WTC11 (cell line): ENCODE data around the gene SLC25A2. TPM values are rescaled to one million over a fixed set of nuclear protein-coding genes. Genes with fewer than 3 reads are reported as not detected.

Experiments
- ATAC-seq: fragments of 200-7000 bp; cut with Tn5 transposase; 2 replicates; pipeline ENCODE4 v1.10.0; 2021; ENCODE audit warnings: mild to moderate bottlenecking, moderate library complexity
- CTCF ChIA-PET: fragments of 300-600 bp; sonication (Branson Sonifier 250); formaldehyde crosslinking; loops from one replicate; lab custom pipeline; 2021; ENCODE audit warnings: antibody characterized with exemption; lab: Charles Lee
- POLR2A ChIA-PET: fragments of 350-600 bp; sonication (Branson Sonifier 250); formaldehyde crosslinking; loops from one replicate; lab custom pipeline; 2021; ENCODE audit warnings: antibody characterized with exemption; lab: Charles Lee
- DNase-seq: peaks from one replicate; pipeline ENCODE4 v3.0.0; 2021; ENCODE audit warnings: low spot score
- H3K27ac Mint-ChIP-seq: 2 replicates; pipeline ENCODE4 v1.8.0; 2021; ENCODE audit warnings: mixed read lengths
- H3K27me3 Mint-ChIP-seq: 2 replicates; pipeline ENCODE4 v1.8.0; 2021; ENCODE audit warnings: low read depth, mild to moderate bottlenecking, moderate library complexity, mixed read lengths
- H3K36me3 Mint-ChIP-seq: 2 replicates; pipeline ENCODE4 v1.8.0; 2021; ENCODE audit warnings: mixed read lengths
- H3K4me1 Mint-ChIP-seq: 2 replicates; pipeline ENCODE4 v1.8.0; 2022; ENCODE audit warnings: mixed read lengths
- H3K4me3 Mint-ChIP-seq: 2 replicates; pipeline ENCODE4 v1.8.0; 2021; ENCODE audit warnings: mild to moderate bottlenecking, moderate library complexity, mixed read lengths
- H3K9me3 Mint-ChIP-seq: 2 replicates; pipeline ENCODE4 v1.8.0; 2021; ENCODE audit warnings: mixed read lengths
- CREM ChIP-seq: sonication (generic); formaldehyde crosslinking; IDR thresholded peaks from 2 replicates; pipeline ENCODE4 v1.8.1; 2022; ENCODE audit warnings: mild to moderate bottlenecking, missing genetic modification reagents, moderate library complexity
- CTCF ChIP-seq: fragments of 200-600 bp; IDR thresholded peaks from 2 replicates; pipeline ENCODE4 v1.8.0; 2022; ENCODE audit warnings: antibody characterized with exemption
- E2F5 ChIP-seq: sonication (generic); formaldehyde crosslinking; IDR thresholded peaks from 2 replicates; pipeline ENCODE4 v1.8.1; 2022; ENCODE audit warnings: mild to moderate bottlenecking, moderate library complexity, missing genetic modification reagents
- ELF4 ChIP-seq: sonication (generic); formaldehyde crosslinking; IDR thresholded peaks from 2 replicates; pipeline ENCODE4 v1.8.1; 2022; ENCODE audit warnings: low read depth, mild to moderate bottlenecking, moderate library complexity, missing genetic modification reagents
- KAT7 ChIP-seq: sonication (generic); formaldehyde crosslinking; IDR thresholded peaks from 2 replicates; pipeline ENCODE4 v1.8.1; 2023; ENCODE audit warnings: missing genetic modification reagents, mild to moderate bottlenecking, borderline replicate concordance
- MAX ChIP-seq: sonication (generic); formaldehyde crosslinking; IDR thresholded peaks from 2 replicates; pipeline ENCODE4 v1.8.0; 2022; ENCODE audit warnings: mild to moderate bottlenecking, missing genetic modification reagents
- NFE2L1 ChIP-seq: sonication (generic); formaldehyde crosslinking; IDR thresholded peaks from 2 replicates; pipeline ENCODE4 v1.8.1; 2023; ENCODE audit warnings: missing genetic modification reagents
- NR2C2 ChIP-seq: sonication (generic); formaldehyde crosslinking; IDR thresholded peaks from 2 replicates; pipeline ENCODE4 v1.8.0; 2022; ENCODE audit warnings: mild to moderate bottlenecking, missing genetic modification reagents
- RELA ChIP-seq: sonication (generic); formaldehyde crosslinking; IDR thresholded peaks from 2 replicates; pipeline ENCODE4 v1.8.1; 2022; ENCODE audit warnings: missing genetic modification reagents, mild to moderate bottlenecking, borderline replicate concordance
- SMAD3 ChIP-seq: sonication (generic); formaldehyde crosslinking; IDR thresholded peaks from 2 replicates; pipeline ENCODE4 v1.8.0; 2022; ENCODE audit warnings: missing genetic modification reagents, mild to moderate bottlenecking, borderline replicate concordance
- USF1 ChIP-seq: sonication (generic); formaldehyde crosslinking; IDR thresholded peaks from 2 replicates; pipeline ENCODE4 v1.8.0; 2022; ENCODE audit warnings: mild to moderate bottlenecking, missing genetic modification reagents
- ZBTB21 ChIP-seq: sonication (generic); formaldehyde crosslinking; IDR thresholded peaks from 2 replicates; pipeline ENCODE4 v1.8.1; 2023; ENCODE audit warnings: mild to moderate bottlenecking, missing genetic modification reagents, borderline replicate concordance
- ZBTB43 ChIP-seq: sonication (generic); formaldehyde crosslinking; IDR thresholded peaks from 2 replicates; pipeline ENCODE4 v1.8.1; 2023; ENCODE audit warnings: mild to moderate bottlenecking, missing genetic modification reagents
- ZNF232 ChIP-seq: sonication (generic); formaldehyde crosslinking; IDR thresholded peaks from 2 replicates; pipeline ENCODE4 v1.8.0; 2022; ENCODE audit warnings: mild to moderate bottlenecking, missing genetic modification reagents
- ZNF281 ChIP-seq: sonication (generic); formaldehyde crosslinking; IDR thresholded peaks from 2 replicates; pipeline ENCODE4 v1.8.0; 2023; ENCODE audit warnings: mild to moderate bottlenecking, missing genetic modification reagents
- total RNA-seq: library from RNA; stranded (reverse); gene quantifications from 3 replicates; pipeline ENCODE4 v1.2.3, GENCODE V29; 2021

The SLC25A2 gene
- total RNA-seq, 1 experiment from 2014 or later, result 0.24 TPM

GRCh38 chr5:141326088-141326854 is 22.4 kb upstream of the SLC25A2 start:
- Mint-ChIP-seq H3K4me3 (peak overlapping the region; percentile 90), H3K27ac (peak overlapping the region; percentile 98), H3K9me3 (peaks cover 42% of the 10 kb centered on the region), H3K4me1 (peaks cover 7% of the 10 kb centered on the region), H3K27me3 (peaks cover 12% of the 10 kb centered on the region), H3K36me3 (peaks cover 10% of the 10 kb centered on the region)
- DNase-seq (peak; percentile 76), ATAC-seq (peak; percentile 91)
- TF ChIP-seq CTCF (peak; percentile 43; the same call in 1 of the 2 replicates), MAX (CRISPR knock-in tag) (peak; percentile 46; the same call in 1 of the 2 replicates), KAT7 (CRISPR knock-in tag) (no peak)
- ChIA-PET POLR2A (interaction anchor here (0.6 to 0.7 kb wide), 2 partner anchors 72 to 181 kb away, joined by 3 to 6 read pairs; no protein-coding TSS in a partner anchor), CTCF (interaction anchor here (0.6 to 1.7 kb wide), 9 partner anchors 13 to 244 kb away, joined by 3 to 10 read pairs (median 3); partner anchors contain the start of genes PCDHB14, PCDHB15, PCDHB16 and PCDHGA2)

- Mint-ChIP-seq H3K9me3 (peaks cover 42% of the 10 kb centered on the region), H3K36me3 (peaks cover 34% of the 10 kb centered on the region)
- no peak for DNase-seq
- CTCF ChIA-PET, result no interaction called here
- no peak for TF ChIP-seq USF1 (CRISPR knock-in tag)
- TF ChIP-seq, all 79 proteins: peak for 0
- H3K27me3 Mint-ChIP-seq, result peaks cover 28% of the 10 kb centered on the region
- no peak for ATAC-seq
- H3K27ac Mint-ChIP-seq, result no peak overlapping the region
- POLR2A ChIA-PET, result no interaction called here
- peak overlapping the region; percentile 99 for H3K4me3 Mint-ChIP-seq
- peaks cover 31% of the 10 kb centered on the region for H3K4me1 Mint-ChIP-seq
These were observed 18.4 kb upstream of the SLC25A2 start for GRCh38 chr5:141322261-141322660.

GRCh38 chr5:141320225-141321169 is 16.6 kb upstream of the SLC25A2 start, which contains the start of gene TAF7:
Gene TAF7, minus strand, starts transcription at chr5:141320784. Its CDS starts 740 bp downstream, at chr5:141320044.
- DNase-seq, result peak; percentile 95
- peaks cover 46% of the 10 kb centered on the region for H3K36me3 Mint-ChIP-seq
- H3K27ac Mint-ChIP-seq, result peak within 1 kb of the TSS; percentile 99
- CTCF ChIA-PET, result interaction anchor here (0.5 to 4.9 kb wide), 43 partner anchors 9 to 316 kb away, joined by 3 to 46 read pairs (median 5); partner anchors contain the start of genes HDAC3, PCDHB10, PCDHB11 and PCDHB12
- H3K4me3 Mint-ChIP-seq, result peak within 1 kb of the TSS; percentile 99
- peak; percentile 94 for ATAC-seq
- H3K27me3 Mint-ChIP-seq, result peaks cover 24% of the 10 kb centered on the region
- H3K9me3 Mint-ChIP-seq, result peaks cover 33% of the 10 kb centered on the region
- peaks cover 24% of the 10 kb centered on the region for H3K4me1 Mint-ChIP-seq
- POLR2A ChIA-PET, result interaction anchor here (0.6 to 1.6 kb wide), 9 partner anchors 10 to 237 kb away, joined by 3 to 8 read pairs (median 4); partner anchors contain the start of genes PCDHB15, PCDHB2, PCDHGA1 and PCDHGA2
- TF ChIP-seq ELF4 (CRISPR knock-in tag), result 0 out of 2 replicates have a peak, but pooled peaks have one; percentile 12
- TF ChIP-seq USF1 (CRISPR knock-in tag), result peak; percentile 48
- TF ChIP-seq SMAD3, result peak; percentile 40; the same call in 1 of the 2 replicates
- TF ChIP-seq ZNF281, result no peak
- peak; percentile 79; the same call in 1 of the 2 replicates for TF ChIP-seq ZBTB43
- TF ChIP-seq ZBTB21 (CRISPR knock-in tag), result no peak
- 0 out of 2 replicates have a peak, but pooled peaks have one; percentile 28 for TF ChIP-seq NFE2L1 (CRISPR knock-in tag)
- 0 out of 2 replicates have a peak, but pooled peaks have one; percentile 77 for TF ChIP-seq ZNF232
- TF ChIP-seq E2F5 (CRISPR knock-in tag), result 0 out of 2 replicates have a peak, but pooled peaks have one; percentile 62
- TF ChIP-seq NR2C2 (CRISPR knock-in tag), result no peak
- TF ChIP-seq CREM (CRISPR knock-in tag), result 0 out of 2 replicates have a peak, but pooled peaks have one; percentile 81
- peak; percentile 78 for TF ChIP-seq MAX (CRISPR knock-in tag)
- TF ChIP-seq RELA (CRISPR knock-in tag), result 0 out of 2 replicates have a peak, but pooled peaks have one; percentile 20
